AG09309 (cell line): ENCODE measurements around the gene STK39.

Experiments used
- DNase-seq: peaks from one replicate; pipeline ENCODE4 v3.0.0-alpha.2; 2010; ENCODE audit warnings: low read depth
- H3K4me3 ChIP-seq: 2 replicates; pipeline ENCODE4 v1.5.1; 2011; ENCODE audit warnings: mild to moderate bottlenecking, low read depth, low read length, moderate library complexity; ENCODE audit not compliant: control insufficient read depth
- TF ChIP-seq, protein P1 (sequence below): IDR thresholded peaks from 2 replicates; pipeline ENCODE4 v1.5.1; 2011; ENCODE audit warnings: mild to moderate bottlenecking, low read depth, low read length, inconsistent platforms; ENCODE audit not compliant: insufficient read depth, control insufficient read depth; ENCODE audit errors: missing control alignments

The STK39 gene

DNA sequence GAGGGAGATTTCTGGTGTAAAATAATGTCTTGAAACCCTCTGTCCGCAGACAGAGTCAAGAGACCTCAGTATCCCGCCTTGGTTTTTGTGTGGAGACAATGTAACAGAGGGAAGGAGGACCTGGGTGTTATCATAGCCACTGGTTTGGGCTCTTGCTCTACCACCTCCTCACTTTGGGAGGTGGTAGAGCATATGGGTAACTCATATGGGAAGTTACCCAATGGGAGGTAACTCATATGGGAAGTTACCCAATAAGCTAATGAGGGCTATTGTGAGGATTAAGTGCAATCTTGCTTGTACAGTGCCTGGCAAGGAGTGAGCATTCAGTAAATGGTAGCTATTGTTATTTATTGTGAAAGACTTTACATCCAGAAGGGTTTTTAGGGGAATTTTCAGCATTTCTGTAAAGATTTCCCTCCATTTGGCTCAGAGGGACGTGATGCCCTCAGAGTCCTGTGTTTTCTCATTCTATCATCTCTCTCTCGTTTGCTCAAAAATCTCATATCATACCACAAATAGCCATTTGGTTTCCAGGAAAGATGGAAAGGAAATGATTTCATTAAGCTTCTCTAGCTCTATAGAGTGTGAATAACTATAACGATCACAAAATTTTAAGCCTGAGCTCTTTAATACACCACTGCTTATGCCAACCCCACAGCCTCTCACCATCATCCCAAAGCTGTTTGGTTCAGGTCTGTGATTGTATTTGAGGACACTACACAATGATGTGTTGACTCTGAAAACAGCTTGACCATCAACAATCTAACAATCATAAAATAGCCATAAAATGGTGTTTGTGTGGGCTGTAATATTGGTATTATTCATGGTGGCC, 307.7 kb downstream of the STK39 start:
- TF ChIP-seq, protein P1, sequence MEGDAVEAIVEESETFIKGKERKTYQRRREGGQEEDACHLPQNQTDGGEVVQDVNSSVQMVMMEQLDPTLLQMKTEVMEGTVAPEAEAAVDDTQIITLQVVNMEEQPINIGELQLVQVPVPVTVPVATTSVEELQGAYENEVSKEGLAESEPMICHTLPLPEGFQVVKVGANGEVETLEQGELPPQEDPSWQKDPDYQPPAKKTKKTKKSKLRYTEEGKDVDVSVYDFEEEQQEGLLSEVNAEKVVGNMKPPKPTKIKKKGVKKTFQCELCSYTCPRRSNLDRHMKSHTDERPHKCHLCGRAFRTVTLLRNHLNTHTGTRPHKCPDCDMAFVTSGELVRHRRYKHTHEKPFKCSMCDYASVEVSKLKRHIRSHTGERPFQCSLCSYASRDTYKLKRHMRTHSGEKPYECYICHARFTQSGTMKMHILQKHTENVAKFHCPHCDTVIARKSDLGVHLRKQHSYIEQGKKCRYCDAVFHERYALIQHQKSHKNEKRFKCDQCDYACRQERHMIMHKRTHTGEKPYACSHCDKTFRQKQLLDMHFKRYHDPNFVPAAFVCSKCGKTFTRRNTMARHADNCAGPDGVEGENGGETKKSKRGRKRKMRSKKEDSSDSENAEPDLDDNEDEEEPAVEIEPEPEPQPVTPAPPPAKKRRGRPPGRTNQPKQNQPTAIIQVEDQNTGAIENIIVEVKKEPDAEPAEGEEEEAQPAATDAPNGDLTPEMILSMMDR = no peak
- no peak for DNase-seq
- no peak overlapping the region for H3K4me3 ChIP-seq

DNA sequence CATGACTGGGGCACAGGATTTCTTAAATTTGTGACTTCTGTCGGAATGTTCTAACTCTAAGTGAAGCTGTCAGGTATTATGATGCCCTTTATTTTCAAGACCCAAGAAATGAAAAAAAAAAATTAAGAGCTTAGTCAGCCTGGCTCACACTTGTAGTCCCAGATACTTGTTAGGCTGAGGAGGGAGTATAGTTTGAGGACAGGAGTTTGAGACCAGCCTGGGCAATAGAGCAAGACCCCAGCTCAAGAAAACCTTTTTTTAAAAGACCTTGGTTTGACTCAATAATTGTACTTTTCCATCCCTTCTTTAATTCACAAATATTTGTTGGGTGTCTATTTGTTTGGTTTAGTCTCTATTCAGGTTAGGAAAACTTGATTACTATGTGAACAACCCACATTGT, 310.0 kb downstream of the STK39 start:
- DNase-seq = no peak
- H3K4me3 ChIP-seq = no peak overlapping the region
- TF ChIP-seq, protein P1 = no peak

DNA sequence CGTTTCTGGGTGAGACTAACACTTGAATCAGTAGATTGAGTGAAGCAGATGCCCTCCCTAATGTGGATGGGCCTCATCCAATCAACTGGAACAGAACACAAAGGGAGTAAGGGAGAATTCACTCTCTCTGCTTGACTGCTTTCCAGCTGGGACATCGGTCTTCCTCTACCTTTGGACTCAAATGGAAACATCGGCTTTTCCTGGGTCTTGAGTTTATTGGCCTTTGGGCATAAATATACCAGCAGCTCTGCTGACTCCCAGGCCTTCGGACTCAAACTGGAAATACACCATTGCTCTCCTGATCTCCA, 311.6 kb downstream of the STK39 start:
- no peak for DNase-seq
- H3K4me3 ChIP-seq = no peak overlapping the region
- TF ChIP-seq, protein P1 = no peak

DNA sequence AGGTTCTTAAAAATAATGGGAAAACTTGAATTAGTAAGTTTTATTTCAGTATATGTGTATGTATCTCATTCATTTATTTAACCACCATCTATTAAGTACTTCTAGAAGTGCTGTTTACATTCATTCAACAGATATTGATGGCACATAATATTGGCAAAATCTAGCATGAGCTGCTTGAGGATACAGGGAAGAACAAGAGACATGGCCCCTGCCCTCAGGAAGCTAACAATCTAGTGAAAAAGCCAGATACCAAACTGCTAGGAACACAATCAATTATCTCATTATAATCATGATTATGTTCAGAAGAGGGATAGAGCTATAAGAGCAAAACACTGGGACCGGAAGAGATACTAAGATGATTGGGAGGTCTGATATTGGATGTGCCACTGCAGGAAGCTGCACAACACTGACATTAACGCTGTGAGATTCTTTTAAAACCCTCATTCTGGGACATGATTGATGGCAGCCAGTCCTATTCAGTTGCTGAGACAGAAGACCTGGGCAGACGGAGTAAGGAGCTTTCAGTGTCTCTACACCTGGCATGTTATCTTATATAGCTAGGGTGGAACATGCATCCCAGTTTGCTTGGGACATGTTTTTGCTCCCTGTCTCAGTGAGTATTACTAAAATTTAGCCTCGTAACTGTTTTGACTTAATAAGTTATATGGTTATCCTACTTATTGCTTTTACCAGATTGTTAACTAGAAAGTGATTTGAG, 314.1 kb downstream of the STK39 start:
- TF ChIP-seq, protein P1 = no peak
- no peak for DNase-seq

DNA sequence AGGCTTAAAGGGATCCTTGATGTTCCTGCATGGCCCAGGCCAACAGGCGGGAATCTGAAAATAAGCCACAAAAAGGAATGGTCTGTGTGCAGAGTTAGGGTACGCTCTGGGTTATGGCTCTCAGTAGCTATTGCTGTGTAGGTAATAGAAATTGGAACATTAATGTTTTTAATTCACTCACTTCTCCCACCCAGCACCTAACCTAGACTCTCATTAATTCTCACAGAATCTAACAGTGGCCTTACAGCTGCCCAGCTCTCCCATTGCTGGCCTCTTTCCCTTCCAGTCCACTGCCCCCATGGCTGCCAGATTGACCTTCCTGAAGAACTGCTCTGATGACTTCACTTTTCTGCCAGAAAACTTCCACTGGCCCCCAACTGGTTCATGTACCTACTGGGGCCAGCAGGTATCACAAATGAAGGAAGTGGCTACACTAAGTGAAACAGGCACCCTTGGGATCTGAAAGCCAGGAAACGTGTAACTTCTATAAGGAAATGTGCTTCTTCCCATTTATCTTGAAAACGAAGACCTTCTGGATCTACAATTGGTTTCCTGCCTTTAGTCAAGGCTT, 315.2 kb downstream of the STK39 start:
- DNase-seq = no peak
- no peak overlapping the region for H3K4me3 ChIP-seq
- TF ChIP-seq, protein P1 = no peak

More for the DNA sequence above, 314.1 kb downstream of the STK39 start:
- no peak overlapping the region for H3K4me3 ChIP-seq

DNA sequence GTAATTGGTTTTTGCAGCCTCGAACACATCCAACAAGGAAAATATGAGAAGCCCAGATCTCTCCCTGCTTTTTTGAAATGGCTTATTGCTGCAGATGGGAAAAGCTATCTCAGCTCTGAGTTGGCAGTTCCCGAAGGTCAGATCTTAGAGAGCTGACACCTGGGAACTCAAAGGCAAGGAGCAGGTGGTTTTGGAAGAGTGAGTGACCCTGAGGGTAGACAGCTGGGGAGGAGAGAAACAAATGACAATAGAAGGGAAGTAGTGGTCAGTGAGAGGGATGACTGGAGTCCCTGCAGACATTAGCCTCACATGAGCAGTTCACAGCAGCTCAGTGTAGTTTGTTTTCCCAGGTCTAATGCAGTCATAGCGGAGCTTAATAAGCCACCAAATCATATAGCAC, 317.9 kb downstream of the STK39 start:
- TF ChIP-seq, protein P1 = no peak
- no peak overlapping the region for H3K4me3 ChIP-seq
- DNase-seq = no peak
